ENCODE results near the gene NRXN3.

- TF ChIP-seq CTCF (conservative IDR thresholded peaks at IDR 0.05; ENCODE audit: low read depth in 2 of 2) (no peak), POLR2AphosphoS5 (IDR thresholded peaks at IDR 0.05; ENCODE audit: low read depth) (no peak), CREB1 (CRISPR knock-in tag; IDR thresholded peaks at IDR 0.05; ENCODE audit: low read depth) (no peak), EZH2phosphoT487 (IDR thresholded peaks at IDR 0.05; ENCODE audit: unreplicated experiment) (no peak), EZH2 (IDR thresholded peaks at IDR 0.05; ENCODE audit: low read depth, unreplicated experiment) (no peak), ZNF331 (CRISPR knock-in tag; IDR thresholded peaks at IDR 0.05; ENCODE audit: low read depth) (no peak), JUNB (IDR thresholded peaks at IDR 0.05; ENCODE audit: unreplicated experiment) (no peak)
Measured at GRCh38 chr14:78202976-78203375, 32.8 kb downstream of the NRXN3 start.

Data from GM23338 (cell line).